K562 (cell line): ENCODE measurements around the gene DNAJC1. TPM values are rescaled to one million over a fixed set of nuclear protein-coding genes. Genes with fewer than 3 reads are reported as not detected.

Experiments
- ARNT ChIP-seq, 2 experiments: fragments of 450-650 bp; IDR thresholded peaks; 2 replicates each; pipeline ENCODE4 v1.6.1; 2016; ENCODE audit warnings: mild to moderate bottlenecking in 1 of 2
- CHD7 ChIP-seq: fragments of 200-600 bp; sonication (generic); IDR thresholded peaks from one replicate; pipeline ENCODE4 v1.6.1; 2012; ENCODE audit warnings: mild to moderate bottlenecking, low read depth, low read length, inconsistent platforms
- FOSL1 ChIP-seq: fragments of 200-800 bp; sonication (Bioruptor generic); conservative IDR thresholded peaks from 2 replicates; pipeline ENCODE4 v1.6.1; 2016; ENCODE audit warnings: missing genetic modification characterization, missing compliant biosample characterization
- SIN3A ChIP-seq, 2 experiments: fragments of 150-350 bp in 1 of 2; IDR thresholded peaks; 2 replicates each; pipeline ENCODE4 v1.6.1; 2011 to 2016; ENCODE audit warnings: borderline replicate concordance in 2 of 2, low read depth in 2 of 2, low read length in 2 of 2, mild to moderate bottlenecking in 2 of 2, moderate library complexity in 2 of 2; ENCODE audit not compliant: control insufficient read depth in 1 of 2
- TEAD4 ChIP-seq, 2 experiments: sonication (generic) in 1 of 2; formaldehyde crosslinking in 1 of 2; IDR thresholded peaks; 2 replicates each; pipeline versions ENCODE4 v1.6.1 to v1.8.0; 2012 to 2022; ENCODE audit warnings: borderline replicate concordance in 1 of 2, inconsistent platforms in 1 of 2, low read length in 1 of 2, mild to moderate bottlenecking in 1 of 2, missing genetic modification reagents in 1 of 2
- TOE1 ChIP-seq, 2 experiments: fragments of 450-650 bp in 1 of 2; sonication (generic) in 1 of 2; formaldehyde crosslinking in 1 of 2; IDR thresholded peaks; 2 replicates each; pipeline versions ENCODE4 v1.7.1 to v1.8.0; 2016 to 2022; ENCODE audit warnings: borderline replicate concordance in 2 of 2, mild to moderate bottlenecking in 2 of 2, antibody characterized with exemption in 1 of 2, inconsistent platforms in 1 of 2, low read depth in 1 of 2, missing genetic modification reagents in 1 of 2, moderate library complexity in 1 of 2
- ZBTB2 ChIP-seq: fragments of 450-650 bp; IDR thresholded peaks from 2 replicates; pipeline ENCODE4 v1.6.1; 2016; ENCODE audit warnings: antibody characterized with exemption
- ZBTB43 ChIP-seq: sonication (generic); formaldehyde crosslinking; IDR thresholded peaks from 2 replicates; pipeline ENCODE4 v1.8.0; 2023; ENCODE audit warnings: mild to moderate bottlenecking, missing genetic modification reagents
- polyA plus RNA-seq, 8 experiments: library from polyadenylated mRNA; depleted of rRNA in 4 of 8; stranded (reverse) in 5 of 8; unstranded in 3 of 8; fragments of >200 nt; fragmentation: Nextera tagmentation in 2 of 8; fragmentation: Illumina TruSeq in 1 of 8; extraction: Ambion mirVana in 2 of 8; extraction: Trizol in 1 of 8; gene quantifications; 2 replicates each; pipeline versions ENCODE4 v1.2.1 to v1.2.3, GENCODE V29; 2011 to 2014; ENCODE audit warnings: inconsistent platforms in 1 of 8, missing spikeins in 1 of 8
- total RNA-seq, 7 experiments: library from RNA; depleted of rRNA in 6 of 7; stranded (reverse); fragments of >200 nt in 6 of 7; fragmentation: Illumina TruSeq in 2 of 7; extraction: Trizol in 2 of 7; gene quantifications; 2 replicates each; pipeline versions ENCODE4 v1.2.1 to v1.2.3, GENCODE V29; 2011 to 2021; ENCODE audit warnings: low replicate concordance in 1 of 7

DNAJC1 gene
- total and polyA plus RNA-seq, 9 of the 15 experiments (the other 6 are each of a cell fraction or from before 2014, with no cell fraction given) = 5.4 to 77.6 (median 40.3) TPM

- TF ChIP-seq ZBTB2 (peak; percentile 81; the same call in 1 of the 2 replicates), SIN3A (IDR thresholded peaks at IDR 0.05; ENCODE audit: borderline replicate concordance in 2 of 2, control insufficient read depth in 1 of 2, low read depth in 2 of 2, low read length in 2 of 2) (no peak), FOSL1 (tag) (peak; percentile 80), TOE1 (IDR thresholded peaks at IDR 0.05; ENCODE audit: borderline replicate concordance) (0 out of 2 replicates have a peak, but pooled peaks have one; percentile 26), TOE1 (CRISPR knock-in tag; IDR thresholded peaks at IDR 0.05; ENCODE audit: borderline replicate concordance, low read depth) (no peak), TEAD4 (IDR thresholded peaks at IDR 0.05; ENCODE audit: low read length) (peak; percentile 94), TEAD4 (CRISPR knock-in tag; IDR thresholded peaks at IDR 0.05; ENCODE audit: borderline replicate concordance) (no peak), ARNT (IDR thresholded peaks at IDR 0.05) (peak; percentile 63 to 82; a peak in 2 of 4 replicates), ZBTB43 (CRISPR knock-in tag) (no peak), CHD7 (no peak)
Measured at GRCh38 chr10:22017283-22018020, 13.9 kb upstream of the DNAJC1 start (continued).
